CD8-positive, alpha-beta memory T cell (primary cell): Measurements from ENCODE around the gene HNF4A. TPM values are rescaled to one million over a fixed set of nuclear protein-coding genes. Genes with fewer than 3 reads are reported as not detected.

Experiments
- CTCF ChIA-PET: fragments of 350-600 bp; sonication (Branson Sonifier 250); formaldehyde crosslinking; loops from one replicate; lab custom pipeline; 2021; ENCODE audit warnings: antibody characterized with exemption; lab: Charles Lee
- POLR2A ChIA-PET: fragments of 350-600 bp; sonication (Branson Sonifier 250); formaldehyde crosslinking; loops from one replicate; lab custom pipeline; 2021; ENCODE audit warnings: antibody characterized with exemption; lab: Charles Lee
- DNase-seq, 5 donors: peaks; one replicate each; pipeline versions ENCODE4 v3.0.0 to v3.0.0-alpha.2; 2020 to 2022; ENCODE audit warnings: mixed read lengths in 1 of 5
- H3K27ac ChIP-seq: one replicate; pipeline ENCODE4 v1.7.0; 2013; ENCODE audit warnings: low read depth, mild to moderate bottlenecking, low read length, moderate library complexity
- H3K27me3 ChIP-seq: 2 replicates; pipeline ENCODE4 v1.7.0; 2013; ENCODE audit warnings: low read length, mild to moderate bottlenecking; ENCODE audit not compliant: insufficient read depth, poor library complexity, severe bottlenecking
- H3K36me3 ChIP-seq: 2 replicates; pipeline ENCODE4 v1.7.0; 2013; ENCODE audit warnings: mild to moderate bottlenecking, low read length, moderate library complexity; ENCODE audit not compliant: insufficient read depth
- H3K4me1 ChIP-seq: 2 replicates; pipeline ENCODE4 v1.7.0; 2013; ENCODE audit warnings: mild to moderate bottlenecking, low read length, moderate library complexity; ENCODE audit not compliant: insufficient read depth
- H3K4me3 ChIP-seq: 2 replicates; pipeline ENCODE4 v1.7.0; 2013; ENCODE audit warnings: mild to moderate bottlenecking, low read length
- H3K9me3 ChIP-seq: 2 replicates; pipeline ENCODE4 v1.7.0; 2013; ENCODE audit warnings: mild to moderate bottlenecking, low read length
- H3K27ac Mint-ChIP-seq, 8 donors: one replicate each; pipeline ENCODE4 v1.8.0; 2020 to 2021; ENCODE audit warnings: mixed read lengths in 8 of 8, mild to moderate bottlenecking in 6 of 8, inconsistent platforms in 3 of 8, moderate library complexity in 3 of 8
- H3K27me3 Mint-ChIP-seq, 2 donors: one replicate each; pipeline ENCODE4 v1.8.0; 2020 to 2021; ENCODE audit warnings: mixed read lengths in 2 of 2, mild to moderate bottlenecking in 1 of 2, moderate library complexity in 1 of 2
- H3K36me3 Mint-ChIP-seq, 3 donors: one replicate each; pipeline ENCODE4 v1.8.0; 2020 to 2021; ENCODE audit warnings: mixed read lengths in 3 of 3, inconsistent platforms in 1 of 3, mild to moderate bottlenecking in 1 of 3
- H3K4me1 Mint-ChIP-seq, 3 donors: one replicate each; pipeline ENCODE4 v1.8.0; 2020 to 2021; ENCODE audit warnings: mixed read lengths in 3 of 3, inconsistent platforms in 1 of 3, mild to moderate bottlenecking in 1 of 3
- H3K4me3 Mint-ChIP-seq, 7 donors: one replicate each; pipeline ENCODE4 v1.8.0; 2020 to 2021; ENCODE audit warnings: mixed read lengths in 7 of 7, mild to moderate bottlenecking in 6 of 7, moderate library complexity in 4 of 7, inconsistent platforms in 2 of 7
- H3K9me3 Mint-ChIP-seq, 5 donors: one replicate each; pipeline ENCODE4 v1.8.0; 2020 to 2022; ENCODE audit warnings: mixed read lengths in 5 of 5, mild to moderate bottlenecking in 3 of 5, moderate library complexity in 2 of 5, inconsistent platforms in 1 of 5
- polyA plus RNA-seq: library from polyadenylated mRNA; unstranded; fragments of 300-500 nt; fragmentation: Illumina TruSeq; gene quantifications from one replicate; pipeline ENCODE4 v1.2.3, GENCODE V29; 2021
- total RNA-seq, 2 experiments: library from RNA; stranded (reverse); gene quantifications; one replicate each; pipeline ENCODE4 v1.2.3, GENCODE V29; 2021

Gene HNF4A
- total and polyA plus RNA-seq, 3 experiments from 2014 or later: not detected

GRCh38 chr20:44401770-44402390 is 46.4 kb downstream of the HNF4A start:
- H3K36me3 ChIP-seq: no peaks in the 10 kb centered on the region
- no peaks in the 10 kb centered on the region for H3K9me3 ChIP-seq
- no peaks in the 10 kb centered on the region for H3K4me1 ChIP-seq
- CTCF ChIA-PET: no interaction called here
- peaks cover 5 to 24% of the 10 kb centered on the region in 2 donors for H3K27me3 Mint-ChIP-seq
- no peak overlapping the region for H3K27ac ChIP-seq
- H3K4me1 Mint-ChIP-seq: no peaks in the 10 kb centered on the region
- H3K9me3 Mint-ChIP-seq: no peaks in the 10 kb centered on the region
- no peak for DNase-seq
- H3K27me3 ChIP-seq: no peaks in the 10 kb centered on the region
- H3K4me3 ChIP-seq: no peak overlapping the region
- H3K36me3 Mint-ChIP-seq: no peaks in the 10 kb centered on the region
- H3K27ac Mint-ChIP-seq: no peak overlapping the region
- no peak overlapping the region for H3K4me3 Mint-ChIP-seq
- POLR2A ChIA-PET: no interaction called here

DNA sequence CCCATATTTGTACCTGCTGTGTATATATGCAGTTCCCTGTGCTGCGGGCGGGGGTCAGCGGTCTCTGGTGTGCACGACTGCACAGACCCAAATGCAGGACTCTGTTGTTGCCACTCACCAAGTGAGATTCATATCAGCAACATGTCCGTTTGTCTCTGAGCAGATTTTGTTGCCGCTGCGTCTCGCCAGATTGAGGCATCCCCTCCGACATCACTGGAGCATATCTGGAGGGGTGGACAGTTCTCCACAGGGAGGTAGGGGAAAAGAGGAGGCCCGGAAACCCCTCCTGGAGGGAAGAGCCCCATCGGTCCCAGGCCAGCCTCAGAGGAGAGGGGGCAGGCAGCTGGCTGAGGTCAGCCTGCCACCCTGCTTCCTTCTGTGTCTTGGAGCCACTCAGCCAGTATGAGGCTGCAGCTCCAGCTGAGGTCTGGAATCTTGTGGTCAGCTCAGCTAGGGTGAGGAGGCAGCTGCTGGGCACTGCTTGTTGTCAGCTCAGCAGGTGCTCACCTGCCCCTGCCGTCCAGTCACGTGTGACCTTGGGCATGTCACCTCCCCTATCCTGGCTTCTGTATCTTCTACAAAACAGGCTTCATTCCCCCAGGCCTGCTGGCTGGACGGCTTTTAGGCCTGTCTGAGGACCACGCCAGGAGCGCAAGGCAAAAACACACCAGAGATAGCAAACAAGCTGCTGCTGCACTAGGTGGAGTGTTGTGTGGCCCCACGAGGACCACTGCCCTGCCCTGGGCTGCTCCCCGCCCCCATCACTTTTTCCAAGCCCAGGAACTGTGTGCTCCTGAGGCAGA is 47.1 kb downstream of the HNF4A start:
- DNase-seq: no peak
- Mint-ChIP-seq H3K4me1 (no peaks in the 10 kb centered on the region), H3K9me3 (no peaks in the 10 kb centered on the region), H3K27me3 (peaks cover 5 to 24% of the 10 kb centered on the region in 2 donors), H3K27ac (no peak overlapping the region), H3K4me3 (no peak overlapping the region), H3K36me3 (no peaks in the 10 kb centered on the region)
- Histone ChIP-seq H3K9me3 (no peaks in the 10 kb centered on the region), H3K36me3 (no peaks in the 10 kb centered on the region), H3K27me3 (no peaks in the 10 kb centered on the region), H3K4me1 (no peaks in the 10 kb centered on the region), H3K27ac (no peak overlapping the region), H3K4me3 (no peak overlapping the region)
- ChIA-PET CTCF (no interaction called here), POLR2A (no interaction called here)

GRCh38 chr20:44403194-44404112 is 48.0 kb downstream of the HNF4A start:
- ChIA-PET CTCF (no interaction called here), POLR2A (no interaction called here)
- no peaks in the 10 kb centered on the region for H3K36me3 ChIP-seq
- Mint-ChIP-seq H3K27me3 (peaks cover 5 to 24% of the 10 kb centered on the region in 2 donors), H3K9me3 (no peaks in the 10 kb centered on the region), H3K4me3 (no peak overlapping the region), H3K4me1 (no peaks in the 10 kb centered on the region), H3K36me3 (no peaks in the 10 kb centered on the region), H3K27ac (peak overlapping the region in 1 of 8 donors; percentile 76)
- H3K9me3 ChIP-seq: no peaks in the 10 kb centered on the region
- no peak for DNase-seq
- H3K27ac ChIP-seq: no peak overlapping the region
- H3K4me1 ChIP-seq: no peaks in the 10 kb centered on the region
- H3K4me3 ChIP-seq: no peak overlapping the region
- no peaks in the 10 kb centered on the region for H3K27me3 ChIP-seq

GRCh38 chr20:44404204-44405181 is 49.0 kb downstream of the HNF4A start:
- Mint-ChIP-seq H3K4me1 (no peaks in the 10 kb centered on the region), H3K4me3 (no peak overlapping the region), H3K36me3 (no peaks in the 10 kb centered on the region), H3K27me3 (peaks cover 3 to 20% of the 10 kb centered on the region in 2 donors), H3K27ac (peak overlapping the region in 1 of 8 donors; percentile 32), H3K9me3 (no peaks in the 10 kb centered on the region)
- DNase-seq: no peak
- ChIA-PET CTCF (no interaction called here), POLR2A (no interaction called here)
- H3K27ac ChIP-seq: no peak overlapping the region
- no peaks in the 10 kb centered on the region for H3K9me3 ChIP-seq
- H3K4me1 ChIP-seq: no peaks in the 10 kb centered on the region
- no peak overlapping the region for H3K4me3 ChIP-seq
- no peaks in the 10 kb centered on the region for H3K27me3 ChIP-seq
- no peaks in the 10 kb centered on the region for H3K36me3 ChIP-seq

DNA sequence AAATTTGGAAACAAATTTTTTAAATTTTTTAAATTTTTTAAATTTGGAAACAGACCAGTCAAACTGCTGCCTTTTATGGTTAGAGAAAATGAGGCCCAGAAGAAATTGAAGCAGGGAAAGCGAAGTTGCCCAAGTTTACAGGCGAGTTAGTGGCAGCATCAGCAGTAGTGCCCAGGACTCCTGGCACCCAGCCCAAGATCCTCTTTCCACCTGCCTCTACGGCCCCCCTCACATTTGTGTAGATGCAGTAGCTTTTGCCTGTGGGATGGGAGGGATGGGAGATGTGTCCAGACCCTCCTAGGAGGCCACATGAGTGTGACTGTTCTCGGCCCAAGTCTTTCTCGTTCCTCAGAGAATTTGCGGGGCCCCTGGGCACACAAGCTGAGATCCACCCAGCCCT is 49.8 kb downstream of the HNF4A start:
- Mint-ChIP-seq H3K4me1 (no peaks in the 10 kb centered on the region), H3K4me3 (no peak overlapping the region), H3K27ac (no peak overlapping the region), H3K27me3 (peaks cover 2 to 16% of the 10 kb centered on the region in 2 donors), H3K9me3 (no peaks in the 10 kb centered on the region), H3K36me3 (no peaks in the 10 kb centered on the region)
- POLR2A ChIA-PET: no interaction called here
- Histone ChIP-seq H3K36me3 (no peaks in the 10 kb centered on the region), H3K27me3 (no peaks in the 10 kb centered on the region), H3K9me3 (no peaks in the 10 kb centered on the region), H3K4me3 (no peak overlapping the region), H3K4me1 (no peaks in the 10 kb centered on the region), H3K27ac (no peak overlapping the region)
- CTCF ChIA-PET: no interaction called here
- DNase-seq: no peak

GRCh38 chr20:44405785-44406571 is 50.5 kb downstream of the HNF4A start:
- H3K36me3 Mint-ChIP-seq: no peaks in the 10 kb centered on the region
- no peaks in the 10 kb centered on the region for H3K27me3 ChIP-seq
- no peaks in the 10 kb centered on the region for H3K4me1 Mint-ChIP-seq
- no peak for DNase-seq
- no peak overlapping the region for H3K4me3 Mint-ChIP-seq
- ChIA-PET CTCF (no interaction called here), POLR2A (no interaction called here)
- no peaks in the 10 kb centered on the region for H3K9me3 Mint-ChIP-seq
- H3K27me3 Mint-ChIP-seq: peaks cover 2 to 19% of the 10 kb centered on the region in 2 donors
- no peak overlapping the region for H3K27ac ChIP-seq
- no peaks in the 10 kb centered on the region for H3K36me3 ChIP-seq
- H3K27ac Mint-ChIP-seq: no peak overlapping the region
- no peak overlapping the region for H3K4me3 ChIP-seq
- H3K4me1 ChIP-seq: no peaks in the 10 kb centered on the region
- H3K9me3 ChIP-seq: no peaks in the 10 kb centered on the region

DNA sequence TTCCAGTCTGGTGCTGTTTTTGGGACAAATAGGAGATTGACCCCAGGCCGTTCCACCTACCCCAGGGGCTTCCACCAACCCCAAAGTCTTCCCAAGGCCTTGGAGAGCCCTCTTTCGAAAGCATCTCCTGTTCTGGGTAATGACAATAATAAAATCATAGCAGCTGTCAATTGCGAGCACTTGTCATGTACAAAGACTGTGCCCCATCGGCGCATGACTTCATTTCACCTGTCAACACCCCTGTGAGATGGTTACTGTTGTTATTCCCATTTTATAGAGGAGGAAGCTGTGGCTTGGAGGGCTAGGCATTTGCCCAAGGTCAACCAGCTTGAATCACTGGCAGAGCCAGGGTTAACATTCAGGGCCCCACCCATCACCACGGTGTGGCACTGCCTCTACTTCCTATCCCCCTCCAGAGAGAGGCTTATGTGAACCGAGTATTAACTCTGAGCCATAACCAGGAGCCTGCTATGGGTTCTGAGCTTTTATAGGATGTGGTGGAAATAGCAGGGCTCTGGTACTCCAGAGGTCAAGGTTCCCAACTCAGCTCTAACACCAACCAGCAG is 51.2 kb downstream of the HNF4A start:
- Mint-ChIP-seq H3K4me3 (no peak overlapping the region), H3K27me3 (peaks cover 2 to 13% of the 10 kb centered on the region in 2 donors), H3K36me3 (no peaks in the 10 kb centered on the region), H3K4me1 (no peaks in the 10 kb centered on the region), H3K9me3 (no peaks in the 10 kb centered on the region), H3K27ac (no peak overlapping the region)
- H3K27me3 ChIP-seq: no peaks in the 10 kb centered on the region
- ChIA-PET POLR2A (no interaction called here), CTCF (interaction anchor here (0.8 kb wide), 1 partner anchor 203 kb away, joined by 3 read pairs; no protein-coding TSS in a partner anchor)
- H3K4me1 ChIP-seq: no peaks in the 10 kb centered on the region
- no peak for DNase-seq
- no peaks in the 10 kb centered on the region for H3K9me3 ChIP-seq
- no peaks in the 10 kb centered on the region for H3K36me3 ChIP-seq
- no peak overlapping the region for H3K27ac ChIP-seq
- no peak overlapping the region for H3K4me3 ChIP-seq
